ENCODE data around the gene TAOK3.

The TAOK3 gene

GRCh38 chr12:118353721-118354120 is 19.0 kb downstream of the TAOK3 start:
- DNase-seq (ENCODE audit: low read depth), result no peak
- TF ChIP-seq, protein P1, sequence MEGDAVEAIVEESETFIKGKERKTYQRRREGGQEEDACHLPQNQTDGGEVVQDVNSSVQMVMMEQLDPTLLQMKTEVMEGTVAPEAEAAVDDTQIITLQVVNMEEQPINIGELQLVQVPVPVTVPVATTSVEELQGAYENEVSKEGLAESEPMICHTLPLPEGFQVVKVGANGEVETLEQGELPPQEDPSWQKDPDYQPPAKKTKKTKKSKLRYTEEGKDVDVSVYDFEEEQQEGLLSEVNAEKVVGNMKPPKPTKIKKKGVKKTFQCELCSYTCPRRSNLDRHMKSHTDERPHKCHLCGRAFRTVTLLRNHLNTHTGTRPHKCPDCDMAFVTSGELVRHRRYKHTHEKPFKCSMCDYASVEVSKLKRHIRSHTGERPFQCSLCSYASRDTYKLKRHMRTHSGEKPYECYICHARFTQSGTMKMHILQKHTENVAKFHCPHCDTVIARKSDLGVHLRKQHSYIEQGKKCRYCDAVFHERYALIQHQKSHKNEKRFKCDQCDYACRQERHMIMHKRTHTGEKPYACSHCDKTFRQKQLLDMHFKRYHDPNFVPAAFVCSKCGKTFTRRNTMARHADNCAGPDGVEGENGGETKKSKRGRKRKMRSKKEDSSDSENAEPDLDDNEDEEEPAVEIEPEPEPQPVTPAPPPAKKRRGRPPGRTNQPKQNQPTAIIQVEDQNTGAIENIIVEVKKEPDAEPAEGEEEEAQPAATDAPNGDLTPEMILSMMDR (IDR thresholded peaks at IDR 0.05; ENCODE audit: low read depth, low read length, missing control alignments), result no peak
- H3K4me3 ChIP-seq (ENCODE audit: low read depth, low read length), result no peak overlapping the region

DNA sequence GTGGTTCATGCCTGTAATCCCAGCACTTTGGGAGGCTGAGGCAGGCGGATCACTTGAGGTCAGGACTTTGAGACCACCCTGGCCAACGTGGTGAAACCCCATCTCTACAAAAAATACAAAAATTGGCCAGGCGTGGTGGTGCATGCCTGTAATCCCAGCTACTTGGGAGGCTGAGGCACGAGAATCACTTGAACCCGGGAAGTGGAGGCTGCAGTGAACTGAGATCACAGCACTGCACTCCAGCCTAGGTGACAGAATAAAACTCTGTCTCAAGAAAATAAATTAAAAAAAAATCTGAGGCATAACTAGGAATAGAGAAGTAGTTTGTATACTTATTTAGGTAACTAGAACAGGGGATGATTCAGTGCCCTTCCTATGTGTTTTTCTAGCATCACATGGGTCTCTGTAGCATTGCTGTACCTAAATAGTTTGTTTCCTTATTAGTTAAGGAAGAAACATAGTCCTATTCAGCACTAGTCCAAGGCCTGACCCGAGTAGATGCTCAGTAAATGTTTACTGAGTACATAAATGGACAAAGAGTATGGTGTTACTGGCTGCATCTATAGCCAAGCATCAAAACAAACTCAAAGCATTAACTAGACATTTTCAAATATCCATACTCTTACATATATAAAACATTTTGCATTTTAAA is 21.7 kb downstream of the TAOK3 start:
- DNase-seq (ENCODE audit: low read depth), result no peak
- TF ChIP-seq, protein P1 (IDR thresholded peaks at IDR 0.05; ENCODE audit: low read depth, low read length, missing control alignments), result no peak
- no peak overlapping the region for H3K4me3 ChIP-seq (ENCODE audit: low read depth, low read length)

DNA sequence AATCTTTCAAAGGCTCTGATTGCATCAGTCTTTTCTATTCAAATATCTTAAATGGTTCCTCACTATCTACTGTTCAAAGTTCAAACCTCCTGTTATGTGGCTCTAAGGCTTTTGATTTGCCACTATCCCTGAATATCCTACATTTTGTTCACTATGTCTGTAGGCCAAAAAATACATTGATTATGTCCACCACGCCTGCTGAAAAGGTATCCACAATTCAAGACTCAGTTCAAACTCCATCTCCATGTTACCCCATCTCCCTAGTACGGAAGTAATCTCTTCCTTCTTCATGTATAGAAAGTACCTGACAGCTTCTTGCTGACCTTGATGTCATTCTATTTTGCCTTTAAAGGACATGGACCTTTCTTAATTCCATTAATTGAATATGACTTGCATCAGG is 24.8 kb downstream of the TAOK3 start:
- TF ChIP-seq, protein P1 (IDR thresholded peaks at IDR 0.05; ENCODE audit: low read depth, low read length, missing control alignments), result no peak
- H3K4me3 ChIP-seq (ENCODE audit: low read depth, low read length), result no peak overlapping the region
- no peak for DNase-seq (ENCODE audit: low read depth)

DNA sequence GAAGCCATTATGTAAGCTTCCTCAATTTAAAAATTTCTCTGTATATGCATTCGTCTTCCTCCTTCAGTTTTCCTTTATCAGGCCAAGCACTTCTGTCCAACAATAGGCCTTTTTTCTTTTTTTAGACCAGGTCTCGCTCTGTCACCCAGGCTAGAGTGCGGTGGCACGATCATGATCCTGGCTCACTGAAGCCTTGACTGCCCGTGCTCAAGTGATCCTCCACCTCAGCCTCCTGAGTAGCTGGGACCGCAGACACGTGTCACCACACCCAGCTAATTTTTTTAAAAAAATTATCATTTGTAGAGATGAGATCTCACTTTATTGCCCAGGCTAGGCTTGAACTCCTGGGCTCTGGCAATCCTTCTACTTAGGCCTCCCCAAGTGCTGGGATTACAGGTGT is 25.8 kb downstream of the TAOK3 start:
- no peak overlapping the region for H3K4me3 ChIP-seq (ENCODE audit: low read depth, low read length)
- TF ChIP-seq, protein P1 (IDR thresholded peaks at IDR 0.05; ENCODE audit: low read depth, low read length, missing control alignments), result no peak
- no peak for DNase-seq (ENCODE audit: low read depth)

- TF ChIP-seq, protein P1 (IDR thresholded peaks at IDR 0.05; ENCODE audit: low read depth, low read length, missing control alignments), result no peak
- no peak for DNase-seq (ENCODE audit: low read depth)
- H3K4me3 ChIP-seq (ENCODE audit: low read depth, low read length), result no peak overlapping the region
Measured at GRCh38 chr12:118345355-118345754, 27.4 kb downstream of the TAOK3 start.

DNA sequence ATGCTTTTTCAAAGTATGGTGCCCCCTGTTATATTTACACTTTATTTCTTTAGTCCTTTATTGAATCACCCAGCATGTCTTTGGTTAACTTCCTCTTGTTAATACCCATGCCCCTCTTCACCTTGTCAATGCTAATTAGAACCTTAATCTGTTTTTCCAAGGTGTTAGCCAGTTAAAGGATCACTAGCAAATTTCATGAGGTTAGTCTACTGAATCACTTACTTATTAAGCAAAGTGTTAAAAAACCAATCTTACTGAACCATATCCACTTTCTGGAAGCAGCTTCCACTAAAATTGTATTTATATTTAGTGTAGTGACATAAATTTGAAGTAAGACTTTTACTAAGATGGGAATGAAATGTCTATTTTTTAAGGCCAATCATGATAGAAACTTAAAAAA is 27.9 kb downstream of the TAOK3 start:
- TF ChIP-seq, protein P1 (IDR thresholded peaks at IDR 0.05; ENCODE audit: low read depth, low read length, missing control alignments), result no peak
- H3K4me3 ChIP-seq (ENCODE audit: low read depth, low read length), result no peak overlapping the region
- DNase-seq (ENCODE audit: low read depth), result no peak

- TF ChIP-seq, protein P1 (IDR thresholded peaks at IDR 0.05; ENCODE audit: low read depth, low read length, missing control alignments), result no peak
- no peak overlapping the region for H3K4me3 ChIP-seq (ENCODE audit: low read depth, low read length)
- DNase-seq (ENCODE audit: low read depth), result no peak
Measured at GRCh38 chr12:118342090-118342489, 30.6 kb downstream of the TAOK3 start.
